Lung (tissue), 12 donors: Measurements from ENCODE around the gene OR1K1. TPM values are rescaled to one million over a fixed set of nuclear protein-coding genes. Genes with fewer than 3 reads are reported as not detected.

Experiments
- ATAC-seq: fragments of 200-7000 bp; cut with Tn5 transposase; one replicate; pipeline ENCODE4 v1.9.1; 2020; ENCODE audit warnings: moderate number of reproducible peaks; ENCODE audit not compliant: insufficient read depth, low FRiP score
- DNase-seq, 3 donors: peaks; one replicate each; pipeline ENCODE4 v3.0.0-alpha.2; 2013 to 2017
- H3K27ac ChIP-seq, 2 donors: one replicate each; pipeline ENCODE4 v1.5.1; 2013; ENCODE audit warnings: mild to moderate bottlenecking in 2 of 2, moderate library complexity in 2 of 2, control low read depth in 1 of 2, inconsistent platforms in 1 of 2, low read depth in 1 of 2, low read length in 1 of 2
- H3K27me3 ChIP-seq, 3 donors: one replicate each; pipeline ENCODE4 v1.5.1; 2013; ENCODE audit warnings: low read length in 2 of 3; ENCODE audit not compliant: control insufficient read depth in 3 of 3, insufficient read depth in 3 of 3
- H3K36me3 ChIP-seq, 4 donors: one replicate each; pipeline ENCODE4 v1.5.1; 2013; ENCODE audit warnings: low read length in 4 of 4, mild to moderate bottlenecking in 1 of 4, moderate library complexity in 1 of 4; ENCODE audit not compliant: control insufficient read depth in 4 of 4, insufficient read depth in 4 of 4
- H3K4me1 ChIP-seq, 5 donors: one replicate each; pipeline ENCODE4 v1.5.1; 2013; ENCODE audit warnings: low read length in 5 of 5, mild to moderate bottlenecking in 2 of 5, moderate library complexity in 1 of 5; ENCODE audit not compliant: control insufficient read depth in 5 of 5, insufficient read depth in 5 of 5
- H3K4me3 ChIP-seq: one replicate; pipeline ENCODE4 v1.5.1; 2013; ENCODE audit warnings: mild to moderate bottlenecking, control low read depth, moderate library complexity
- H3K9ac ChIP-seq, 2 donors: one replicate each; pipeline ENCODE4 v1.5.1; 2013; ENCODE audit warnings: low read length in 2 of 2, control low read depth in 1 of 2; ENCODE audit not compliant: insufficient read depth in 1 of 2
- H3K9me3 ChIP-seq, 4 donors: one replicate each; pipeline ENCODE4 v1.5.1; 2013; ENCODE audit warnings: low read length in 3 of 4, mild to moderate bottlenecking in 1 of 4, moderate library complexity in 1 of 4; ENCODE audit not compliant: control insufficient read depth in 4 of 4, insufficient read depth in 3 of 4
- WGBS, 2 donors: extraction: QIAGEN DNeasy Blood & Tissue Kit; methylation state at CpG; one replicate each; pipeline ENCODE4 v1.1.7; 2013; 5-methylcytosine and 5-hydroxymethylcytosine counted together
- polyA plus RNA-seq, 2 donors: library from polyadenylated mRNA; stranded (reverse); fragments of 200-250 nt; gene quantifications; one replicate each; pipeline ENCODE4 v1.2.1, GENCODE V29; 2013
- total RNA-seq, 2 donors: library from RNA; depleted of rRNA in 1 of 2; stranded (reverse); fragments of >200 nt in 1 of 2; gene quantifications; one replicate each; pipeline ENCODE4 v1.2.1, GENCODE V29; 2014 to 2021
- TF ChIP-seq, protein P1 (sequence below): IDR thresholded peaks from 2 replicates; pipeline ENCODE4 v1.5.1; 2012; ENCODE audit warnings: mild to moderate bottlenecking; ENCODE audit errors: control extremely low read depth, extremely low read depth
- donor health status: control.
- donor health status: control.
- donor health status: Bipolar disorder and iron deficiency.
- donor health status: healthy.
- donor health status: DM: yes; HTN: yes; CAD: no.

Gene OR1K1
- total and polyA plus RNA-seq, 4 donors = not detected

DNA sequence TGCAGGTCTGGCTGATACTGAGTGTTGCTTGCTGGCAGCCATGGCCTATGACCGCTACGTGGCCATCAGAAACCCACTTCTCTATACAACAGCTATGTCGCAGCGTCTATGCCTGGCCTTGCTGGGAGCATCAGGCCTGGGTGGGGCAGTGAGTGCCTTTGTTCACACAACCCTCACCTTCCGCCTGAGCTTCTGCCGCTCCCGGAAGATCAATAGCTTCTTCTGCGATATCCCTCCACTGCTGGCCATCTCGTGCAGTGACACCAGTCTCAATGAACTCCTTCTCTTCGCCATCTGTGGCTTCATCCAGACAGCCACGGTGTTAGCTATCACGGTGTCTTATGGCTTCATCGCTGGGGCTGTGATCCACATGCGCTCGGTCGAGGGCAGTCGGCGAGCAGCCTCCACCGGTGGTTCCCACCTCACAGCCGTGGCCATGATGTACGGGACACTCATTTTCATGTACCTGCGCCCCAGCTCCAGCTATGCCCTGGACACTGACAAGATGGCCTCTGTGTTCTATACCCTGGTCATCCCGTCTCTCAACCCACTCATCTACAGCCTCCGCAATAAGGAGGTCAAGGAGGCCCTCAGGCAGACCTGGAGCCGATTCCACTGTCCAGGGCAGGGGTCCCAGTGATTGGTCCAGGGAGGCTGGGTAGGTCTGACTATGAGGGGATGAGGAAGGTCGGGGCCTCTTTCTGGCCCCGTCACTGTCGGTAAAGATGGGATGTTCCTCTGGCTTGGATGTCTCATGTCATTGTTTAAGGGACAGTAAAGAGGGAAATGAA lies 10.5 kb upstream of the OR1K1 start:
- ATAC-seq = no peak
- Histone ChIP-seq H3K9me3 (no peaks in the 10 kb centered on the region), H3K36me3 (no peaks in the 10 kb centered on the region), H3K4me3 (no peak overlapping the region), H3K9ac (no peak overlapping the region), H3K27ac (no peak overlapping the region), H3K4me1 (no peaks in the 10 kb centered on the region), H3K27me3 (no peaks in the 10 kb centered on the region)
- TF ChIP-seq, protein P1, sequence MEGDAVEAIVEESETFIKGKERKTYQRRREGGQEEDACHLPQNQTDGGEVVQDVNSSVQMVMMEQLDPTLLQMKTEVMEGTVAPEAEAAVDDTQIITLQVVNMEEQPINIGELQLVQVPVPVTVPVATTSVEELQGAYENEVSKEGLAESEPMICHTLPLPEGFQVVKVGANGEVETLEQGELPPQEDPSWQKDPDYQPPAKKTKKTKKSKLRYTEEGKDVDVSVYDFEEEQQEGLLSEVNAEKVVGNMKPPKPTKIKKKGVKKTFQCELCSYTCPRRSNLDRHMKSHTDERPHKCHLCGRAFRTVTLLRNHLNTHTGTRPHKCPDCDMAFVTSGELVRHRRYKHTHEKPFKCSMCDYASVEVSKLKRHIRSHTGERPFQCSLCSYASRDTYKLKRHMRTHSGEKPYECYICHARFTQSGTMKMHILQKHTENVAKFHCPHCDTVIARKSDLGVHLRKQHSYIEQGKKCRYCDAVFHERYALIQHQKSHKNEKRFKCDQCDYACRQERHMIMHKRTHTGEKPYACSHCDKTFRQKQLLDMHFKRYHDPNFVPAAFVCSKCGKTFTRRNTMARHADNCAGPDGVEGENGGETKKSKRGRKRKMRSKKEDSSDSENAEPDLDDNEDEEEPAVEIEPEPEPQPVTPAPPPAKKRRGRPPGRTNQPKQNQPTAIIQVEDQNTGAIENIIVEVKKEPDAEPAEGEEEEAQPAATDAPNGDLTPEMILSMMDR = no peak
- no peak for DNase-seq
- WGBS, 2 donors = 95% methylated on average over 28 of the region's 28 CpGs

DNA sequence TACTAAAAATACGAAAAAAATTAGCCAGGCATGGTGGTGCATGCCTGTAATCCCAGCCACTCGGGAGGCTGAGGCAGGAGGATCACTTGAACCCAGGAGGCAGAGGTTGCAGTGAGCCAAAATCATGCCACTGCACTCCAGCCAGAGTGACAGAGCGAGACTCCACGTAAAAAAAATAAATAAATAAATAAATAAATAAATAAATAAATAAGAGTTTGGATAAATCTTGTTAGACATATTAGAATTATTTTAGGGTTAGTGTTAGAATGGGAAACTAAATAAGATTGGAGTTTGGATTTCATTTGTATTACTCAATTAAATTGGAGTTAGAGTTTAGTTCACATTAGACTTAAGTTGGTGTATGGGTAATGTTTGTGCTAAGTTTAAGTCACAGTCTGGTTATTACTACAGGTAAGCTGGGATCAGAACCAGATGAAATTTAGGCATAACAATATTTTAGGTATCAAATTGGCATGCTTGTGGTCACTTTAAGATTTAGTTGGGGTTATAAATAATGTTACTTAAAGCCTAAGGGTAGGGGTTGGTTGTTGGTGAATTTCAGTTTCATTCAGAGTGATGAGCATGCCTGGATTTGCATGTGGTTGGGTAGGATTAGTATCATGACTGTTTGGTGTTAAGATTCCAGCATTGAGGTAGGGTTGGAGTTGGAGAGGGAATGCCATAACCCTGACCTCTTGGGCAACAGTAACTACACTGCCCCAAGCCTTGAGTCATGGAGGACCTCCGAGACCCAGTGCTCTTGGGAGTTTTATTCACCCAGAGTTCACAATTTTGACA lies 7.9 kb upstream of the OR1K1 start:
- ATAC-seq = no peak

DNA sequence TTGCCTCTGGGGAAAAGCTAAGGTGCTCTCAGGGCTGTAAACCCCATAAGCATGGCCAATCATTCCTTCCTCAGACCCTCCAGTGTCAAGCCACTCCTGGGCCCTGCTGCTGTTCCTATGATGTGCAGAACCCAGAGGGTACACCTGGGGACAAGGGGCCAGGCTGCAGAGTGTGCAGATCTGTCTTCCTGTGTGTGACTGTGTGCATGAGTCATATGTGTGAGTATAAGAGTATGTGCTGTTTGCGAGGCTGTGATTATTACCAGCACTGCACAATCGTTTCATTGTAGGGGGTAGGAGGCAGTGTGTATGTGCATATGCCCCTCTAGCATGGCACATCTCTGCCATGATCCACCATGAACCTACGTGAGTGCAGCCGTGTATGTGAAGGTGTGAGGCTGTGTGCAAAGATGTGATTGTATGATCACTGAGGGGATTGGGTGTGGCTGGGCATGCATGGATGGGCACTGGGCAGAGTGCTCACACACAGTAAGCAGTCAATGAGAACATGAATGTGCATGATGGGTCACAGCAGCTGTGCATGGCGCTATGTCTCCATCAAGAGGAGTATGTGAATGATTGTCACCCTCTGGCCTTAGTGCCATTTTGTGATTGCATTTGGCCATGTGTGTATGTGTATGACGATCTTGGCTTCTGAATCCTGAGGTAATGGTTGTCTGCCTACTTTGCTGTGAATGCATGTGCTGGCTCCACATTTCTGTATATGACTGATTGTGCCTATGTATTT lies 2.4 kb upstream of the OR1K1 start:
- no peak for ATAC-seq
- H3K36me3 ChIP-seq = no peaks in the 10 kb centered on the region
- no peak overlapping the region for H3K27ac ChIP-seq
- H3K9me3 ChIP-seq = peaks cover 0 to 3% (median 0%) of the 10 kb centered on the region in 4 donors
- TF ChIP-seq, protein P1 = no peak
- H3K4me3 ChIP-seq = no peak overlapping the region
- DNase-seq = no peak
- no peaks in the 10 kb centered on the region for H3K4me1 ChIP-seq
- WGBS, 2 donors = 88 to 94% methylated on average over 6 of the region's 6 CpGs
- no peaks in the 10 kb centered on the region for H3K27me3 ChIP-seq
- H3K9ac ChIP-seq = no peak overlapping the region

More for the DNA sequence above, 7.9 kb upstream of the OR1K1 start:
- WGBS, 2 donors = 92 to 93% methylated on average over 5 of the region's 5 CpGs
- no peaks in the 10 kb centered on the region for H3K9me3 ChIP-seq
- no peak overlapping the region for H3K27ac ChIP-seq
- H3K27me3 ChIP-seq = no peaks in the 10 kb centered on the region
- no peak overlapping the region for H3K9ac ChIP-seq
- no peaks in the 10 kb centered on the region for H3K36me3 ChIP-seq
- TF ChIP-seq, protein P1 = no peak
- no peak for DNase-seq
- H3K4me3 ChIP-seq = no peak overlapping the region
- no peaks in the 10 kb centered on the region for H3K4me1 ChIP-seq
